Measurements from ENCODE around the gene ERC2.
"Not testable (repeated sequence)": the region's sequence is repeated elsewhere in the genome, so short reads cannot be mapped to it uniquely, and the experiment has no call there.

The ERC2 gene

DNA sequence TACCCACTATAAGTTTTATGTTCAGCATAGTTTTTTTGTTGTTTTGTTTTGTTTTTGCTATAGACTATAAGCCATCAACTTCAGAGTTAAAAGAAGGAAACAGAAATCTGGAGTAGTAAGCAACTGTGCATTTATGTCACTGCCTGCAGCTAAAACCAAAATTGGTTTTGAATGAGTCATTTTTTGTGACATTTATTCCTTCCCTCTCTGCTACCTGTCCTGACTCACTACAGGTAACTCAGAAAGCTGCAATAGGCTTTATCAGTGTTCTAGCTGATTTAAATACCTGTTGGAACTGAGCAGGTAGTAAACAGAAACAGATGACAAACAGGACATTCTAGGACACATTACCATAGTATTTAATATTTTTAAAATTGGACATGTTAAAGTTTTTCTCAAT is 587.9 kb downstream of the ERC2 start:
- DNase-seq (ENCODE audit: low spot score): no peak

- no peak for DNase-seq (ENCODE audit: low spot score)
These were observed 588.4 kb downstream of the ERC2 start for GRCh38 chr3:55879901-55880331.

DNA sequence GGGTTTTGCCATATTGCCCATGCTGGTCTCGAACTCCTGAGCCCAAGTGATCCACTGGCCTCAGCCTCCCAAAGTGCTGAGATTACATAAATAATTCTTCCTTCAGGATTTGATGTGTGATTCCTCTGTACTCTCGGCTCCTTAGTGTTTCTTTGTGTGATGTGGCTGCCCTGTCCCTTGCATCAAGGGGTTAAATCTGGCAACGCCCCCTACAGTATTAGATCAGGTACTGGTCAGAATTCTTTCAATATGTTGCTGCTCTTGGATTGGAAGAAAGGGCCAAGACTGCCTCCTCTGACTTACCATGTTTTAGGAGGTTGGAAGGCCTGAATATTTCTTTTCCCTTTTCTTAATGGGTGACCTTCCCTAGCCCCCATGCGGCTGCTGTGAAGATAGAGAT is 590.6 kb downstream of the ERC2 start:
- no peak for DNase-seq (ENCODE audit: low spot score)

- no peak for DNase-seq (ENCODE audit: low spot score)
These were observed 591.7 kb downstream of the ERC2 start for GRCh38 chr3:55876560-55876959.

DNA sequence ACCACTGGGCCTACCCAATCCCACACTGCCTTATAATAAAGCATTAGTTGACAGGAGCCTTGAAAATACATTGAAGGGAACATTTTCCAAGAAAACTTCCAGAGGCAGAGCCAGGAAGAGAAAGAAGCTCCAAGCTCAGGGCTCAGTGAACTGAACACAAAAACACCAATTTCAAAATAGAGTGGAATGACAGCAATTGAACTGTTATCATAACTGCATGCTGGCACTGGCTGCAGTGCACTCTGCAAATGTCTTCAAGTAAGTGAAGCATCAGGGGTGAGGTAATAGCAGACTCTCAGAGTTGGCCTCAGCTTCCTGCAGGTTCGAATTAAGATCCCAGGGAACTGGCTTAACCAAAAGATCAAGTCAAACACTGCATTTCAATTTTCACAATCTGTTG is 593.2 kb downstream of the ERC2 start:
- DNase-seq (ENCODE audit: low spot score): no peak

DNA sequence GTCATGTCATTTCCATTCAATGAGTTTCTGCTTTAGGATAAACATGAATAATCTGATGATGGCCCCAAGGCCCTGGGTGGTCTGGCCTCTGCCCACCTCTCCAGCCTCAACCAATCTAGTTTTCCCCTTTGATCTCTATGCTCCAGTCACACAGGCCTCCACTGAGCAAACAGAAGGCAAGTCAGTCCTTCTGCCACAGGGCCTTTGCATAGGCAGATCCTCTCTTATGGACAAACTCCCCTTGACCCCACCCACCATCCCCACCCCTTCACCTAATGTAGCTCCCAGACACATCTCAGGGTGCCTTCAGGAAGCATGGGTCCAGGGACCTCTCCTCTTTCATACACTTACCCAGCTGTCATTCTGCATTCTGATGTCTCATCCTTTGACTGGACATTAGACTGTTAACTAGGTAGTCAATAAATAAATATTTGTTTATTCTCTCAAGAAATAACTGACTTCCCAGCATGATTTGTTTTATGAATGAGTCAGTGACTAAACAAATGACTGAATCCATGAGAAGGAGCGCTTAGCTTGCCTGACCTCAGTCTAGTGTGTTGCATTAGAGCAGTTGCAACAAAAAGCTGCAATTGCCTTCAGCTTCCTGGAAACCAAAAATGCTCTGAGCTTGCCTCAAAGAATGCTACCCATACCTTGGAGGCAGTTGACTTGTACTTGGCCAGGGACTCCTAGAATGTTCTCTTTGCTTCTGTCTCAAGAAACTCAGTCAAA is 594.6 kb downstream of the ERC2 start:
- DNase-seq (ENCODE audit: low spot score): no peak

DNA sequence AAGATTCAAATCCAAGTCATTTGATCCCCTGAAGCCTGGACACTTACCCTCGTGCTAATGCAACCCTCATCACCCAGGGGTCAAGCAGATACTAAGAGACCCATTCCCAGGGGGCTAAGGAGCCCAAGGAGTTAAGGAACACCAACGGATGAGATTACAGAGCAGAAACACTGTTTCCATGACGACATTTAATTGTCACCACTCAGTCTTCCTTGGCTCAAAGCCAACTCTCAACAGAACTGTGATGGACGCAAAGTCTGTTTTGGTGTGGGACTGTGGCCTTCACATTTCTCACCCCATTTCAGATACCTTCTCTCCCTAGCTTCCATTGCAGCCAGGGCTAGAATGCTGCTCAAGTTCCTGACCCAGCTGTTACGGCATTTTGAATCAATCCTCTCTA is 597.7 kb downstream of the ERC2 start:
- no peak for DNase-seq (ENCODE audit: low spot score)

DNA sequence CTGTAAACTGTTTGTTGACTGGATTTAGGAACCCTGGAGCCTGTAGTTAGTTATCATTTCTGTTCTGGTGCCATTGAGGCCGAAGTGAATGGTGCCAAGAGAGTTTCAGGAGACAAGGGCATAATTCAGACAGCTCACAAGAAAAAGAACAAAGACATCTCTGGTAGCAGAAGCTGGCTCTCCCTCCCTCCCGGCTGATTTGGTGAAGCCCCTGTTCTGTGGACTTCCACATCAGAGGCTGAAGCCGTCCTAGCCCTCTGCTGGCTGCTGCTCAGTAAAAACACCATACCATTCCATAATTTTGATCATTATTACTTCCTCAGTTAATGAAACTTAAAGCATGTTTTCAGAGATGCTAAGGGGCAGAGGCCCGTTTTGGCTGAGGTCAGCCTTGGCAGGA is 599.9 kb downstream of the ERC2 start:
- no peak for DNase-seq (ENCODE audit: low spot score)

- DNase-seq (ENCODE audit: low spot score): no peak
These were observed 605.2 kb downstream of the ERC2 start for GRCh38 chr3:55863028-55863427.

DNA sequence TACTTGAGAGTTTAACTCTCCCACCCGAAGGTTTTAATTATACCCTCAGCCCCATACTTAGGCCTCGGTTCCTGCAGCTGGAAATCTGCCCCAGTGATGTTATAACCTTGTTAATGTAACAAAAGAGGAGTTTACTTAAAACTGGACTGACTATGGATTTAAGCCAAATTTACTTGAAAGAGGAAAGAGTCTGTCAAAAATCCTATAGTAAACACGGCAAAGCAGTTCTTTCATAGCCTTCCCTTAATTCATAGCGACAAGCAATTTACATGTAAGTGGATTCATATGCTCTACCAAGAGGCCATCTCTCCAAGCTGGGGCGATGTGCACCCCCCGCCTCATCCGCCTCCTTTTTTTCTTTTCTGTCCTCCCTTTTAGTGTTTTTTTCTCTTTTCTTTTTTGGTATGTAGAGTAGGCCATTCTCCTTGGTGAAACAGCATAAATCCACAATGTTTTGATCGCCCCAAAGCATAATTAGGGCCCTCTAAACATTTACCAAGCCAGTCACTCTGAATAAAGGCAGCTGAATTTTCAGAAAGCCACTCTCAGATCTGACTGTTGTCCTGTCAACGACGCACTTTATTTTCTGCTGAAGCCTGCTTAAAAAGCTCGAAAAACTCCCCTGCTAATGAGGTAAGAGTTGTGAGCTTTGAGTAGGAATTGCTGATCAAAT is 608.1 kb downstream of the ERC2 start:
- DNase-seq (ENCODE audit: low spot score): no peak

DNA sequence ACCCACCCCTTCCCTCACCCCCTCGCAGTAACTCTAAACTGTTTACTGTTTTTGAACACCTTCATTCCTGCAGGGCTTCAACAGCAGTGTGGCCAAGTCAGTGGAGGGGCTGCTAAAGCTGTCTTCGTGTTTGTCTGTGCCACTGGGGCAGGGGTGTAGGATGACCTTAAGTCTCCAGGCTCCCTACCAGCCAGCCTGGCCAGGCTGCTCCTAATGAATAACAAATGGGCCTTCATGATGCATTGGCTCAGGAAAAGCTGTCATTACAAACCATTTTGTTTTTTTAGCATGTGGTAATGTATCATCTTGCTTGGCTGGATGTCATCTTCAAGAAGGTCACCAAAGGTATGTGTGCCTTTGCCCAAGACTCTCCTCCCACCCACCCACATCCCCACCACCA is 609.0 kb downstream of the ERC2 start:
- DNase-seq (ENCODE audit: low spot score): no peak

GRCh38 chr3:55858727-55859126 is 609.5 kb downstream of the ERC2 start:
- DNase-seq (ENCODE audit: low spot score): no peak

- DNase-seq (ENCODE audit: low spot score): no peak
These were observed 610.0 kb downstream of the ERC2 start for GRCh38 chr3:55858302-55858701.

DNA sequence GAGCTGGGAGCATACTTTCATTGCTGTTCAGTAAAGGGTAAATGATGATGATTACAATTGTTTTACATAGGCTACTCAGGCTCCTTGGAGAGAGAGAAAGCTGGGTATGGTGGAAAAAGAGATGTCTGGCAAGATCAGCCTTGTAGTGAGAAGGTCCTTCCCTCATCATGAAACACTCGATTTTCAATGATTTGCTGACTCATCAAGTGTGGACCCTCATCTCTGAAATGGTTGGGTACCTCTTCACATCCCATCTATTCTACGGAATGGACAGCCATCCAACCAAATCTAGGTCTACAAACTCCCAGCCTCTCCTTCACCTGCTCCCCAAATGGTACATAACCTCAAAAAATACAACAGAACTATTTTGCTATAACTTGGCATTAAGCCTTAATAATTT is 610.6 kb downstream of the ERC2 start:
- DNase-seq (ENCODE audit: low spot score): no peak

DNA sequence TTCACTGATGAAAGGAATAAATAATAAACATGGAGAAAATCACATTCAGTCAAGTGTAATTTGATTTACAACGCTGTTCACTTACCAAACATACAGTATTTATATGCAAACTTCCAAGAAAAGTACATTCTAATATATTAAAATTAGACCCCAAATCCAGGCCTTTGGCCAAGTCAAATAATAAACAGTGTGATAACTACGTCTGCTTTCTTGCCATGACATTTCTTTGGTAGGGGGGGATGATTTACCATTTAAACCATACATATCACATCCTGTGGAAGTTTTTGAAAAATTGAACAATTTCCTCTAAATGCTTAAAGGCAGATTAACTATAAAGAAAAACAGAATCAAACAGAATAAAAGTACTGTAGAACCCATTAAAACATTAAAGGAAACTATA is 613.0 kb downstream of the ERC2 start:
- no peak for DNase-seq (ENCODE audit: low spot score)

GRCh38 chr3:55854494-55854893 is 613.8 kb downstream of the ERC2 start:
- no peak for DNase-seq (ENCODE audit: low spot score)

- DNase-seq (ENCODE audit: low spot score): no peak
These were observed 615.9 kb downstream of the ERC2 start for GRCh38 chr3:55852326-55852725.

DNA sequence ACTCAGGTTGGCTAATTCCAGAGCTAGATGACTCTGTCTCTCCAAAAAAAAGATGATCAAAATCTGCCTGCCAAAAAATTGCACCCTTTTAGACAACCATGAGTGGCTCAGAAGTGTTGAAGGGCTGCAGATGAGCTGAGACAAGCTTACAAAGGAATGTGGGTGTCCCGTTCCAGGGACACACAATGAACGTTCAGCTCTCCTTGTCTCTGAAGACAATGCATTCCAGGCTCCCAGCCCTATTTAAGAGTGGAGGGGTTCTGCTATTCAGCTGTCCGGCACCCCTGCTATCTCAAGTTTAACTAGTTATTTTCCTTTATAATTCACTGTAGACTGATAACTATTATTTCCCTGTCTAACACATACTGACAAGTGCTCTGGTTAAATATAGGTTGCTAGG is 626.1 kb downstream of the ERC2 start:
- DNase-seq (ENCODE audit: low spot score): no peak

DNA sequence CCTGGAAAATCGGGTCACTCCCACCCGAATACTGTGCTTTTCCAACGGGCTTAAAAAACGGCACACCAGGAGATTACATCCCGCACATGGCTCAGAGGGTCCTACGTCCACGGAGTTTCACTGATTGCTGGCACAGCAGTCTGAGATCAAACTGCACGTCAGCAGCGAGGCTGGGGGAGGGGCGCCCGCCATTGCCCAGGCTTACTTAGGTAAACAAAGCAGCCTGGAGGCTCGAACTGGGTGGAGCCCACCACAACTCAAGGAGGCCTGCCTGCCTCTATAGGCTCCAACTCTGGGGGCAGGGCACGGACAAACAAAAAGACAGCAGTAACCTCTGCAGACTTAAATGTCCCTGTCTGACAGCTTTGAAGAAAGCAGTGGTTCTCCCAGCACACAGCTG is 636.4 kb downstream of the ERC2 start:
- DNase-seq (ENCODE audit: low spot score): not testable (repeated sequence)

DNA sequence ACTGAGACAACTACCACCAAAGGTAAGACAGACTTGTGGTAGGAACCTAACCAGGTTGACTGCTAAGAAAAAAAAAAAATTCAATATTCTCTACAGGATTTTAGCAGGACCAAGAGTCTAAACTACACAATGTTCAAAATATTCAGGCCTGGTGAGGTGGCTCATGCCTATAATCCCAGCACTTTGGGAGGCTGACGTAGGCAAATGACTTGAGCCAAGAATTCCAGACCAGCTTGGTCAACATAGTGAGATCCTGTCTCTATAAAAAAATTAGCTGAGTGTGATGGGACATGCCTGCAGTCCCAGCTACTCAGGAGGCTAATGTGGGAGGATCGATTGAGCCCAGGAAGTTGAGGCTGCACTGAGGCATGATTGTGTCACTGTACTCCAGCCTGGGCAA is 639.6 kb downstream of the ERC2 start:
- no peak for DNase-seq (ENCODE audit: low spot score)

GRCh38 chr3:55827786-55828185 is 640.5 kb downstream of the ERC2 start:
- DNase-seq (ENCODE audit: low spot score): no peak

DNA sequence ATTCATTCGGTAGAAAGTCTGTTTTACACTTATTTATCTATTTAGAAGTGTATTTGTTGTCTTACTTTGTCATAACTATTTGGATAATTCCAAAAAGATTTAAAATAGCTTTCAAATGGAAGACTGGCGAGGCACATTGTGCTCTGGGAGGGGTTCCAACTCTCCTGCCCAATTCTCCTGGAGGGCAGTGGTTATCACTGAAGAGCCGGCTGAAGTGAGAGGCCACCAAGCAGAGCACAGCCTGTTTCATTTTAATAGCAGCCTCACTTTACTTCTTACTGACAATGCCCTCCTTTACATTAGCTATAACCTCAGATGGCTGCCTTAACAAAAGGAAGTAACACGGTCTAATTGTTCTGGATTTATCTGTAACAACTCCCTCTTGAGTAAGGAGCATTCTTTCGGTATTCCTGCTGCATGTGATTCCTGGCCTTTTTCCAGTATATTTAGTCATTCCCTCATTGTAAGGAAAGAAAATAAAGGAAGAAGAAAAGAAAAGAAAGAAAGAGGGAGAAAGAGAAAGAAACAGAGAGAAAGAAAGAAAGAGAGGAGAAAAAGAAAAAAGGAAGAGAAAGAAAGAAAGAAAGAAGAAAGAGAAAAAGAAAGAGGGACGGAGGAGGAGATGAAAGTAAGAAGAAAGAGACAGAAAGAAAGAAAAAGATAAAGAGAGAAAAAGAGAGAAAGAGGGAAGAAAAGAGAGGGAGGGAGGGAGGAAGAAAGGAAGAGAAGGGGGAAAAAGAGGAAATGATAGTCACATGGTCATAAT is 641.4 kb downstream of the ERC2 start:
- DNase-seq (ENCODE audit: low spot score): no peak

GRCh38 chr3:55826097-55826496 is 642.2 kb downstream of the ERC2 start:
- no peak for DNase-seq (ENCODE audit: low spot score)

Data from hematopoietic multipotent progenitor cell treated with erythropoietin and hydrocortisone succinate and interleukin-3 and kit ligand, for 17 days (in vitro differentiated cells).